Mesothelial cell of epicardium (in vitro differentiated cells): ENCODE results near the gene ECI2. TPM values are rescaled to one million over a fixed set of nuclear protein-coding genes. Genes with fewer than 3 reads are reported as not detected.

Source experiments
- DNase-seq, 2 experiments: peaks; one replicate each; pipeline ENCODE4 v3.0.0; 2021; ENCODE audit warnings: low spot score in 2 of 2; ENCODE audit not compliant: unreplicated experiment in 2 of 2
- H3K27ac Mint-ChIP-seq: 2 replicates; pipeline ENCODE4 v1.8.0; 2021; ENCODE audit warnings: mixed read lengths
- H3K27me3 Mint-ChIP-seq: 2 replicates; pipeline ENCODE4 v1.8.0; 2021; ENCODE audit warnings: low read depth, mixed read lengths
- H3K36me3 Mint-ChIP-seq: 2 replicates; pipeline ENCODE4 v1.8.0; 2021; ENCODE audit warnings: mixed read lengths
- H3K4me1 Mint-ChIP-seq: 2 replicates; pipeline ENCODE4 v1.8.0; 2021; ENCODE audit warnings: mixed read lengths
- H3K4me3 Mint-ChIP-seq: 2 replicates; pipeline ENCODE4 v1.8.0; 2021; ENCODE audit warnings: mild to moderate bottlenecking, moderate library complexity, mixed read lengths
- H3K9me3 Mint-ChIP-seq: 2 replicates; pipeline ENCODE4 v1.8.0; 2021; ENCODE audit warnings: mixed read lengths
- total RNA-seq: library from RNA; stranded (reverse); gene quantifications from 3 replicates; pipeline ENCODE4 v1.2.1, GENCODE V29; 2021
- TF ChIP-seq, protein P1 (sequence below): fragments of 200-600 bp; sonication (generic); IDR thresholded peaks from one replicate; pipeline ENCODE4 v1.5.0; 2021; ENCODE audit warnings: antibody characterized with exemption; ENCODE audit not compliant: unreplicated experiment

The ECI2 gene
- total RNA-seq, 1 donor from 2014 or later, result 51.8 TPM

- no peak overlapping the region for H3K4me3 Mint-ChIP-seq
- H3K36me3 Mint-ChIP-seq, result peaks cover 3% of the 10 kb centered on the region
- DNase-seq, result no peak
- H3K9me3 Mint-ChIP-seq, result peaks cover 8% of the 10 kb centered on the region
- H3K27me3 Mint-ChIP-seq, result no peaks in the 10 kb centered on the region
- H3K27ac Mint-ChIP-seq, result no peak overlapping the region
- peaks cover 14% of the 10 kb centered on the region for H3K4me1 Mint-ChIP-seq
- TF ChIP-seq, protein P1, sequence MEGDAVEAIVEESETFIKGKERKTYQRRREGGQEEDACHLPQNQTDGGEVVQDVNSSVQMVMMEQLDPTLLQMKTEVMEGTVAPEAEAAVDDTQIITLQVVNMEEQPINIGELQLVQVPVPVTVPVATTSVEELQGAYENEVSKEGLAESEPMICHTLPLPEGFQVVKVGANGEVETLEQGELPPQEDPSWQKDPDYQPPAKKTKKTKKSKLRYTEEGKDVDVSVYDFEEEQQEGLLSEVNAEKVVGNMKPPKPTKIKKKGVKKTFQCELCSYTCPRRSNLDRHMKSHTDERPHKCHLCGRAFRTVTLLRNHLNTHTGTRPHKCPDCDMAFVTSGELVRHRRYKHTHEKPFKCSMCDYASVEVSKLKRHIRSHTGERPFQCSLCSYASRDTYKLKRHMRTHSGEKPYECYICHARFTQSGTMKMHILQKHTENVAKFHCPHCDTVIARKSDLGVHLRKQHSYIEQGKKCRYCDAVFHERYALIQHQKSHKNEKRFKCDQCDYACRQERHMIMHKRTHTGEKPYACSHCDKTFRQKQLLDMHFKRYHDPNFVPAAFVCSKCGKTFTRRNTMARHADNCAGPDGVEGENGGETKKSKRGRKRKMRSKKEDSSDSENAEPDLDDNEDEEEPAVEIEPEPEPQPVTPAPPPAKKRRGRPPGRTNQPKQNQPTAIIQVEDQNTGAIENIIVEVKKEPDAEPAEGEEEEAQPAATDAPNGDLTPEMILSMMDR, result no peak
Observed at GRCh38 chr6:4167123-4167522, 31.7 kb upstream of the ECI2 start.

DNA sequence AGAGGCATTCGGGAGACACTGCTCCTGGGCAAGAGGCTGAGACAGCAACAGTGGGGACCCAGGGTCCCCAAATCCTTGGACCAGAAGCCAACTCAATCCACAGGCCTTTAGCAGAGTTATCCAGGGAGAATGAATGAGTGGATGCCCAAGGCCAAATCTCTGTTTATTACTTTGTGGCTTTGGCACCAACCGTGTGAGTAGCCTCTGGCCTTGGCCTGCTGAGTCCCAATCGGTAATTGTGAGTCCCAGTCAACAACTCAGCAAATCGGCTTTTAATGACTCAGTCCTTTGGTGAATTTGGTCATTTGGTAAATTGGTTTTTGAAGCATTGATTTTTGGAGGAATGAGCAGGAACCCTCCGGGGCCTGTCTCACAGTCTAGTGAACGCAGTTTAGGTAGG, 29.1 kb upstream of the ECI2 start:
- TF ChIP-seq, protein P1, result no peak
- Mint-ChIP-seq H3K36me3 (peaks cover 3% of the 10 kb centered on the region), H3K27me3 (no peaks in the 10 kb centered on the region), H3K27ac (no peak overlapping the region), H3K4me3 (no peak overlapping the region), H3K4me1 (peaks cover 14% of the 10 kb centered on the region), H3K9me3 (peaks cover 8% of the 10 kb centered on the region)
- DNase-seq, result no peak

- Mint-ChIP-seq H3K4me1 (peaks cover 14% of the 10 kb centered on the region), H3K27ac (no peak overlapping the region), H3K4me3 (no peak overlapping the region), H3K27me3 (no peaks in the 10 kb centered on the region), H3K9me3 (peaks cover 8% of the 10 kb centered on the region), H3K36me3 (peaks cover 3% of the 10 kb centered on the region)
- no peak for DNase-seq
- TF ChIP-seq, protein P1, result no peak
Observed at GRCh38 chr6:4164117-4164442, 28.7 kb upstream of the ECI2 start.

DNA sequence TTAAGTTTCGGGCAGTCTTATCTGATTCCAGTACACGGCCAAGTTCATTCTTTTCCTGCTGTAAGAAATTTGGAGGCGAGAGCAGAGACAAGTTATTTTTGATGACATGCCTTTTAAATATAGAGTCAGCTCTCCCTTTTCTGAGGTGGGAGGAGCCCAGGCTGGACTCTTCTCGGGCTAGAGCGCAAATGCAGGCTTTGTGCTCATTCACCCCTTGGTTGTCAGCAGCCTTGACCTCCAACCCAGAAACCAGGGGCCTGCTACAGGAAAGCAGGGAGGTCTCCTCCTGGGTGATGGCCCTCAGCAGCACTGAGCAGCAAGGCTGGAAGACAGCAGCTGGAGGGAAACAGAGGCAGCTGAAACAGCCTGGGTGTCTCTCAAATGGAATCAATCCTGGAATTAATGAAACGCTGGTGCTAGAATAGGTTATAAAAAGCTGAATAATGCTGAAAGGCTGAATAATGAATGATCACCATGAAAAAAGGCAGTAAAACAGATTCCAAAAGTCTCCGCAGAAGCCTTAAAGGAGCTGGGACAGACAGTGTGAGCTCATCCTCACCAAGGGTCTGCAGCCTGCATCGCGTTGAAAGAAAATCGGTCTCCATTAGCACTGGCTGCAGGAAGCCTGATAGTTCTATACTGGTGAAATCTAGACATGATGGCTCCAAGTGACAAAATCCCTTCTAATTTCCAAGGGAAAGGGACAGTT, 28.2 kb upstream of the ECI2 start:
- no peak overlapping the region for H3K4me3 Mint-ChIP-seq
- no peak overlapping the region for H3K27ac Mint-ChIP-seq
- peaks cover 3% of the 10 kb centered on the region for H3K36me3 Mint-ChIP-seq
- no peak for DNase-seq
- TF ChIP-seq, protein P1, result no peak
- H3K9me3 Mint-ChIP-seq, result peaks cover 6% of the 10 kb centered on the region
- peaks cover 14% of the 10 kb centered on the region for H3K4me1 Mint-ChIP-seq
- H3K27me3 Mint-ChIP-seq, result no peaks in the 10 kb centered on the region

- Mint-ChIP-seq H3K27ac (no peak overlapping the region), H3K4me1 (peaks cover 14% of the 10 kb centered on the region), H3K9me3 (no peaks in the 10 kb centered on the region), H3K4me3 (no peak overlapping the region), H3K27me3 (no peaks in the 10 kb centered on the region), H3K36me3 (no peaks in the 10 kb centered on the region)
- TF ChIP-seq, protein P1, result no peak
- no peak for DNase-seq
Observed at GRCh38 chr6:4162370-4162769, 27.0 kb upstream of the ECI2 start.

GRCh38 chr6:4159491-4159890, 24.1 kb upstream of the ECI2 start:
- Mint-ChIP-seq H3K4me1 (peaks cover 15% of the 10 kb centered on the region), H3K9me3 (no peaks in the 10 kb centered on the region), H3K36me3 (no peaks in the 10 kb centered on the region), H3K4me3 (no peak overlapping the region), H3K27ac (no peak overlapping the region), H3K27me3 (no peaks in the 10 kb centered on the region)
- DNase-seq, result no peak
- TF ChIP-seq, protein P1, result no peak
